Mononuclear cell (primary cell): Measurements from ENCODE around the gene DRD3. TPM values are rescaled to one million over a fixed set of nuclear protein-coding genes. Genes with fewer than 3 reads are reported as not detected.

Experiments
- H3K27me3 ChIP-seq: 2 replicates; pipeline ENCODE4 v1.6.0; 2011; ENCODE audit warnings: low read length, control low read depth; ENCODE audit not compliant: insufficient read depth
- H3K4me1 ChIP-seq: 2 replicates; pipeline ENCODE4 v1.5.1; 2011; ENCODE audit warnings: mild to moderate bottlenecking, low read length, control low read depth; ENCODE audit not compliant: insufficient read depth
- H3K4me3 ChIP-seq: 2 replicates; pipeline ENCODE4 v1.5.1; 2011; ENCODE audit warnings: mild to moderate bottlenecking, low read length, moderate library complexity
- H3K9me3 ChIP-seq: 2 replicates; pipeline ENCODE4 v1.5.1; 2011; ENCODE audit warnings: low read depth, mild to moderate bottlenecking, control low read depth, low read length
- total RNA-seq: library from RNA; depleted of rRNA; stranded (reverse); fragments of >200 nt; gene quantifications from one replicate; pipeline ENCODE4 v1.2.3, GENCODE V29; 2012

Gene DRD3
- total RNA-seq, 1 donor, result not detected

DNA sequence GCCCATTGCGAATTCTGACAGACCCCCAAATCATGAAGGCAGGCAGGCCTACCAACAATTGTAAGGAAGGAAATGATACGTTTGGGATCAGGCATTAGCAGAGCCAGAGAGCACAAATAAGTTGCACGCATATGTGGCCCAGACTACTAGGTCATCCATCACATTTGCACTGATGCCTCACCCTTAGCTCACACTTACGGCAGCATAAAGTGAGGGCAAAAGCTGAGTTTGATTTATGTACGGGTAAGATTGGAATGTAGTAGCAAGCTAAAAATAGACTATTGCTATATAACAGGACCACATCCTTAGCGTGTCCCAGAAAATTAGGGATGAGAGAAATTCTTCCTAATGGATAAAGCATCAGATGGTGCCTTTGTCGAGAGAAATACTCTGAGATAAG is 63.7 kb downstream of the DRD3 start:
- Histone ChIP-seq H3K4me1 (peaks cover 21% of the 10 kb centered on the region), H3K4me3 (no peak overlapping the region), H3K27me3 (no peaks in the 10 kb centered on the region), H3K9me3 (no peaks in the 10 kb centered on the region)

- H3K27me3 ChIP-seq, result no peaks in the 10 kb centered on the region
- H3K4me1 ChIP-seq, result peaks cover 24% of the 10 kb centered on the region
- H3K4me3 ChIP-seq, result no peak overlapping the region
- H3K9me3 ChIP-seq, result no peaks in the 10 kb centered on the region
Measured at GRCh38 chr3:114114719-114115118, 64.1 kb downstream of the DRD3 start.

DNA sequence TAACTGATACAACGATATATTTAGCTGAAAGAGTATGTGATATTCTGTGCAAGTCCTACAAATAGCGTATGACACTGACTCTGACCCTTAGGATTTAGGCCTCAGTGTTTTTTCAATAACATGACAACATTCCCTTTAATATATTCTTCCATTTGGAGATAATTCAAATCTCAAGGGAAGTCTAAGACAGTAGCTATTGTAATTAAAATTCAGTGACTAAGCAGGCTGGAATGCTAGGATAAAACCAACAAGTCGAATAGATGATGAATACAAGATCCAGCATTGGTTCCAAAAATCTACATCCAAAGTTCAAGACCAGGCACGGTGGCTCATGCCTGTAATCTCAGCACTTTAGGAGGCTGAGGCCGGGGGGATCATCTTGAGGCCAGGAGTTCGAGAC is 66.2 kb downstream of the DRD3 start:
- Histone ChIP-seq H3K4me1 (peaks cover 32% of the 10 kb centered on the region), H3K4me3 (no peak overlapping the region), H3K9me3 (no peaks in the 10 kb centered on the region), H3K27me3 (no peaks in the 10 kb centered on the region)

GRCh38 chr3:114111060-114111770 is 67.6 kb downstream of the DRD3 start:
- Histone ChIP-seq H3K9me3 (no peaks in the 10 kb centered on the region), H3K4me3 (no peak overlapping the region)

GRCh38 chr3:114110439-114110838 is 68.4 kb downstream of the DRD3 start:
- Histone ChIP-seq H3K4me1 (peaks cover 37% of the 10 kb centered on the region), H3K4me3 (no peak overlapping the region), H3K27me3 (no peaks in the 10 kb centered on the region), H3K9me3 (no peaks in the 10 kb centered on the region)

More at GRCh38 chr3:114111060-114111770, 67.6 kb downstream of the DRD3 start:
- Histone ChIP-seq H3K4me1 (peaks cover 33% of the 10 kb centered on the region), H3K27me3 (no peaks in the 10 kb centered on the region)

- H3K9me3 ChIP-seq, result no peaks in the 10 kb centered on the region
- peaks cover 37% of the 10 kb centered on the region for H3K4me1 ChIP-seq
- H3K27me3 ChIP-seq, result no peaks in the 10 kb centered on the region
- H3K4me3 ChIP-seq, result no peak overlapping the region
Measured at GRCh38 chr3:114108137-114108536, 70.7 kb downstream of the DRD3 start.

DNA sequence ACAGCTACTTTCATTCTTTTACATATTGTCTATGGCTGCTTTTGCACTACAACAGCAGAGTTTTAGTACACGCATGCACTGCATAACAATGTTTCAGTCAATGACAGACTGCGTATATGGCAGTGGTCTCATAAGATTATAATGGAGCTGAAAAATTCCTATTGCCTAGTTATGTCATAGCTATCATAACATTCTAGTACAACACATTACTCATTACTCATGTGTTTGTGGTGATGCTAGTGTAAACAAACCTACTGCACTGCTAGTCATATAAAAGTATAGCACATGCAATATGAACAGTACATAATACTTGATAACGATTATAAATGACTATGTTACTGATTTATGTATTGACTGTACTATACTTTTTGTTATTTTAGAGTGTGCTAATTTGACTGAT is 74.4 kb downstream of the DRD3 start:
- peaks cover 11% of the 10 kb centered on the region for H3K4me1 ChIP-seq
- no peaks in the 10 kb centered on the region for H3K27me3 ChIP-seq
- H3K9me3 ChIP-seq, result no peaks in the 10 kb centered on the region
- H3K4me3 ChIP-seq, result no peak overlapping the region

- H3K4me1 ChIP-seq, result peaks cover 10% of the 10 kb centered on the region
- no peaks in the 10 kb centered on the region for H3K9me3 ChIP-seq
- H3K27me3 ChIP-seq, result no peaks in the 10 kb centered on the region
- no peak overlapping the region for H3K4me3 ChIP-seq
Measured at GRCh38 chr3:114103858-114104257, 75.0 kb downstream of the DRD3 start.

DNA sequence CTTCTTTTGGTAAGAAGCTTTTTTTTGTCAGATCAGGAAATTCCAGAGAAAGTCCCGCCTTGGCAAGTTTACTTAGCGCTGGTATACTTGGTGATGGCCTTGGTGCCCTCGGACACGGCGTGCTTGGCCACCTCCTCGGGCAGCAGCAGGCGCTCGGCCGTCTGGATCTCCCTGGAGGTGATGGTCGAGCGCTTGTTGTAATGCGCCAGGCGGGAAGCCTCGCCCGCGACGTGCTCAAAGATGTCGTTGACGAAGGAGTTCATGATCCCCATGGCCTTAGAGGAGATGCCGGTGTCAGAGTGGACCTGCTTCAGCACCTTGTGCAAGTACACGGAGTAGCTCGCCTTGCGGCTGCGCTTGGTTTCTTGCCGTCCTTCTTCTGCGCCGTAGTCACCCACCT is 75.7 kb downstream of the DRD3 start:
- H3K9me3 ChIP-seq, result no peaks in the 10 kb centered on the region
- no peak overlapping the region for H3K4me3 ChIP-seq
- H3K27me3 ChIP-seq, result no peaks in the 10 kb centered on the region
- H3K4me1 ChIP-seq, result peaks cover 7% of the 10 kb centered on the region

GRCh38 chr3:114101101-114101500 is 77.8 kb downstream of the DRD3 start:
- no peak overlapping the region for H3K4me3 ChIP-seq
- H3K9me3 ChIP-seq, result no peaks in the 10 kb centered on the region
- no peaks in the 10 kb centered on the region for H3K27me3 ChIP-seq
- peaks cover 4% of the 10 kb centered on the region for H3K4me1 ChIP-seq

- H3K4me3 ChIP-seq, result no peak overlapping the region
- peaks cover 23% of the 10 kb centered on the region for H3K4me1 ChIP-seq
- no peaks in the 10 kb centered on the region for H3K27me3 ChIP-seq
- no peaks in the 10 kb centered on the region for H3K9me3 ChIP-seq
Measured at GRCh38 chr3:114095796-114096195, 83.1 kb downstream of the DRD3 start.

- Histone ChIP-seq H3K4me1 (peaks cover 23% of the 10 kb centered on the region), H3K4me3 (no peak overlapping the region), H3K9me3 (no peaks in the 10 kb centered on the region), H3K27me3 (no peaks in the 10 kb centered on the region)
Measured at GRCh38 chr3:114093596-114093995, 85.3 kb downstream of the DRD3 start.

- H3K27me3 ChIP-seq, result no peaks in the 10 kb centered on the region
- H3K4me1 ChIP-seq, result peaks cover 23% of the 10 kb centered on the region
- H3K4me3 ChIP-seq, result no peak overlapping the region
- no peaks in the 10 kb centered on the region for H3K9me3 ChIP-seq
Measured at GRCh38 chr3:114093016-114093380, 85.9 kb downstream of the DRD3 start.

- Histone ChIP-seq H3K27me3 (no peaks in the 10 kb centered on the region), H3K9me3 (no peaks in the 10 kb centered on the region), H3K4me1 (peaks cover 23% of the 10 kb centered on the region), H3K4me3 (no peak overlapping the region)
Measured at GRCh38 chr3:114092151-114093015, 86.5 kb downstream of the DRD3 start.

DNA sequence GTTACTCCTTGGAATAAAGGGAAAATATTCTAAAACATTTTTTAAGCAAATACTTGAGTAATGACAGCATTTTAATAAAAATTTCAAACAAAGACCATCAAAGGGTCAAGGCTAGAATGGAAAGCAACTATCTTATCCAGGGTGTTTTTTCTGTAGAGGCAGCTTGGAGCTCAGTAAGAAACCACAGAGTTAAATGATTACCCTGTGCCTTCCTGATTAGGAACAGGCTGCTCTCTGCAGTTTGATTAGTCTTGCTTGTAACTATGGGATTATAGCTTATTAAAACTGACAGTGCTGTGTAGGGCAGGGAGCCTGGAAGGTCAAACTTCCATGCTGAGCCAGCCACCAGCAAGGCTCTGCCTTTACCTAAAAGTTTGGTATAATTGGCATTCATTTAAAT is 89.2 kb downstream of the DRD3 start:
- H3K9me3 ChIP-seq, result no peaks in the 10 kb centered on the region
- peaks cover 23% of the 10 kb centered on the region for H3K4me1 ChIP-seq
- no peak overlapping the region for H3K4me3 ChIP-seq
- no peaks in the 10 kb centered on the region for H3K27me3 ChIP-seq
